GM12891 (cell line): Measurements from ENCODE around the gene PTPRD.

ENCODE experiments used
- POLR2A ChIP-seq: IDR thresholded peaks from 2 replicates; pipeline ENCODE4 v1.6.1; 2011; ENCODE audit warnings: low read depth, low read length, control low read depth
- POU2F2 ChIP-seq: IDR thresholded peaks from 2 replicates; pipeline ENCODE4 v1.6.1; 2011; ENCODE audit warnings: low read depth, mild to moderate bottlenecking, control low read depth, low read length, moderate library complexity

DNA sequence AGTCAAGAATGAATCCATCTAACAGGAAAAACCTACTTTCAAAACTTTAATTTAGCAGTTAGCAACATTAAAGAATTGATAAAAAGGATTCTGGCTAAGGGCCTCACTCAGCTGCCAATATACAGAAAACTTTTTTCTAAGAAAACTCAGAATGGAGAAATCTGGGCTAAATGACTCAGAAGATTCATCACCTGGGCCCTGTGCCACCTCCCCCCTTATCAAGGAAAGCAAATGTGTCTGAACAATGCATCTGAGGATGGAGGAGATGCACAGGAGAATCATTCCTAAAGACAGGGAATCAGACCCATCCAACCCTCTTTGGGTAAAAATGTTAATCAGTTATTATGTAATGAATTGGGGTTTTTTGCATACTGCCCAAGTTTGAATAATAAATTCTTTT, 2221.2 kb downstream of the PTPRD start:
- TF ChIP-seq POU2F2 (no peak), POLR2A (no peak)
